Measurements from ENCODE around the gene CLASP2.
"Not testable (repeated sequence)": the region's sequence is repeated elsewhere in the genome, so short reads cannot be mapped to it uniquely, and the experiment has no call there.

Gene CLASP2

GRCh38 chr3:33538678-33539339, 179.2 kb downstream of the CLASP2 start:
- no peak for DNase-seq

- no peak for DNase-seq
These were observed 180.9 kb downstream of the CLASP2 start for GRCh38 chr3:33537133-33537532.

DNA sequence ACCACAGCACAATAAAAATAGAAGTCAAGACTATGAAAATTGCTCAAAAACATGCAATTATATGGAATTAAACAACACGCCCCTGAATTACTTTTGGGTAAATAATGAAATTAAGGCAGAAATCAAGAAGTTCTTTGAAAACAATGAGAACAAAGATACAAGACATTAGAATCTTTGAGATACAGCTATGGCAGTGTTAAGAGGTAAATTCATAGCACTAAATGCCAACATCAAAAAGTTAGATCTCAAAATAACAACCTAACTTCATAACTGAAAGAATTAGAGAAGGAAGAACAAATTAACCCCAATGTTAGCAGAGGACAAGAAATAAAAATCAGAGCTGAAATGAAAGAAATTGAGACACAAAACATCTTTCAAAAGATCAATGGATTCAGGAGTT, 191.3 kb downstream of the CLASP2 start:
- DNase-seq: no peak

DNA sequence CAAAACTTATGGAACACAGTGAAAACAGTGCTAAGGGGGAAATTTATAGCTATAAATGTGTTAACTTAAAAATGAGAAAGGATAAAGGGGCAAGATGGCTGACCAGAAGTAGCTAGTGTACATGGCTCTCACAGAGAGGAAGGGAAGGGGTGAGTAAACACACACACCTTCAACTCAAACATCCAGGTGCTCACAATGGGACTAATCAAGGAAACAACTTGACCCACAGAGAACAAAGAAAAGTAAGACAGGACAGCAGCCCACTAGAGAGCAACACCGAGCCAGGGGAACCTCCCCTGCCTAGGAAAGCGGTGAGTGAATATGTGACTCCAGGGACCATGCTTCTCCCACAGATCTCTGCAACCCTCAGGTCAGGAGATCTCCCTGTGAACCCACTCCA, 192.8 kb downstream of the CLASP2 start:
- DNase-seq: no peak

DNA sequence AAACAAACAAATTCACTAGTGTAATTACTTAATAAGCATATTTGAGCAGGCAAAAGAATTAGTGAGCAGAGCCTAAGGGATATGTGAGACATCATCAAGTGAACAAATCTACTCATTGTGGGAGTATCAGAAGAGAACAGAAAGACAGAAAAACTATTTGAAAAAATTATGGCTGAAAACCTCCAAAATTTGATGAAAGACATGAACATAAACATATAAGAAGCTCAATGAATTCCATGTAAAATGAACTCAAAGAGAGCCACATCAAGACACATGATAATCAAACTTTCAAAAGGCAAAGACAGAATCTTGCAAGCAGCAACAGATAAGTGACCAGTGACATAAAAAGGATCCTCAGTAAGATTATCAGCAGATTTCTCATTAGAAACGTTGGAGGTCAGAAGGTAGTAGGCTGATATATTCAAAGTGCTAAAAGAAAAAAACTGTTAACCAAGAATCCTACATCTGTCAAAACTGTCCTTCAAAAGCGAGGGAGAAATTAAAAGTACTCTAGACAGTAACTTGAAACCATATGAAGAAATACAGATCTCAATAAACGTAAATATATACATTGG, 194.9 kb downstream of the CLASP2 start:
- DNase-seq: no peak

GRCh38 chr3:33521736-33522135, 196.3 kb downstream of the CLASP2 start:
- no peak for DNase-seq

DNA sequence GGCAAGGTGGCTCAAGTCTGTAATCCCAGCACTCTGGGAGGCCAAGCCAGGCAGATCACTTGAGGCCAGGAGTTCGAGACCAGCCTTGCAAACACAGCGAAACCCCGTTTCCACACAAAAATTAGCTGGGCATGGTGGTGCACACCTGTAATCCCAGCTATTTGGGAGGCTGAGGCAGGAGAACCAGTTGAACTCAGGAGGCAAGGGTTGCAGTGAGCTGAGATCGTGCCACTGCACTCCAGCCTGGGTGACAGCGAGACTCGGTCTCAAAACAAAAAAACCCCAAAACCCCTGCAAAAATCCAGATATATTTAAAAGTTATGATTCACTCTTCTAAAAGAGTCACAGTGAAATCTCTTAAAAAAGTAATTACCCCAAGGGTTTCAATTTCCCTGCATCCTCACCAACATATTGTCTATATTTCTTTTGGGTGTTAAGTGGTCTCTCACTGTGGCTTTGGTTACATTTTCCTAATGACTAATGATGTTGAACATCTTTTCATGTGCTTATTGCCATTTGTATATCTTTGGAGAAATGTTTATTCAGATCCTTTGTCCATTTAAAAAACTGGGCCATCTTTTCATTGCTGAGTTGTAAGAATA, 204.7 kb downstream of the CLASP2 start:
- no peak for DNase-seq

- DNase-seq: no peak
These were observed 213.0 kb downstream of the CLASP2 start for GRCh38 chr3:33505027-33505426.

- no peak for DNase-seq
These were observed 221.6 kb downstream of the CLASP2 start for GRCh38 chr3:33496449-33496848.

DNA sequence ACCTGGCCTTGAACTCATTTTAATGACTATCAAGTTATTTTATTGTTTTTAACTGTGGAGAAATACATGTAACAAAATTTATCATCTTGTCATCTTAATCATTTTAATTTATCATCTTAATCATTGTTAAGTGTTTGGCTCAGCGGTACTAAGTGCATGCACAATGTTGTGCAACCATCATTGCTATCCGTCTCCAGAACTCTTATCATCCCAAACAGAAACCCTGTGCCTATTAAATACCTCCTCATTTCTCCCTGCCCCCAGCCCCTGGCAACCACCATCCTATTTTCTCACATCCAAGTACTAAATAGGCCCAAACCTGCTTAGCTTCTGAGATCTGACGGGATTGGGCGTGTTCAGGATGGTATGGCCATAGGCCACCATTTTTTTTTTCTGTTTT, 226.3 kb downstream of the CLASP2 start:
- DNase-seq: no peak

- DNase-seq: no peak
These were observed 227.3 kb downstream of the CLASP2 start for GRCh38 chr3:33490641-33491241.

- no peak for DNase-seq
These were observed 229.4 kb downstream of the CLASP2 start for GRCh38 chr3:33488683-33489082.

GRCh38 chr3:33488246-33488645, 229.8 kb downstream of the CLASP2 start:
- no peak for DNase-seq

GRCh38 chr3:33482111-33482521, 235.9 kb downstream of the CLASP2 start:
- no peak for DNase-seq

DNA sequence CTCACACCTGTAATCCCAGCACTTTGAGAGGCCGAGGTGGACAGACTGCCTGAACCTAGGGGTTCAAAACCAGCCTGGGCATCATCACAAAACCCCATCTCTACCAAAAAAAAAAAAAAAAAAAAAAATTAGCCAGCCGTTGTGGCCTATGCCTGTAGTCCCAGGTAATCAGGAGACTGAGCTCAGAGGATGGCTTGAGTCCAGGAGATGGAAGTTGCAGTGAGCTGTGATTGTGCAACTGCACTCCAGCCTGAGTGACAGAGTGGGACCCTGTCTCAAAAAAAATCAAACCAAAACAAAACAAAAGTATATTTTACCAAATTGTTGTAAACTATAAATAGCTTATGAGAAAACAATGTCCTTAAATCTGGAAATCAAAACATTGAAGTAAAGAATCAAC, 243.2 kb downstream of the CLASP2 start:
- DNase-seq: no peak

GRCh38 chr3:33473813-33474212, 244.2 kb downstream of the CLASP2 start:
- no peak for DNase-seq

DNA sequence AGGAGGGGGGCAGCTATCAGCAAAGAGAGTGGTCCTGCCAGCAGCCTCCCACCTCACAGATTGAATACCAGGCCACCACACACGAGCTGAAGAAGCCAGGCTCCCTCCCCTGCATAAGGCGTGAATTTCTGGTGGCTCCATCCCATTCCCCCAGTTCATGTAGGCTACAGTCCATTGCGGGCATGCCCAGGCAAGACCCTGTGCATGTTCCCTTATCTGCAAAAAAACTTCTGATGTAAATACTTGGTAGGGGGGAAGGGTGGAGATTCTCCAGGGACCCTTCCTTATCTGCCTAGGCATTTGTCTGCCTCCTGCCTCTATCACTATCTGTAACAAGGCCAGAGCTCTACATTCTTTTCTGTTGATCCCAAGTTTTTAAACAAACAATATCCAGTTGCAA, 250.3 kb downstream of the CLASP2 start:
- no peak for DNase-seq

GRCh38 chr3:33461097-33461496, 257.0 kb downstream of the CLASP2 start:
- no peak for DNase-seq

- not testable (repeated sequence) for DNase-seq
These were observed 258.5 kb downstream of the CLASP2 start for GRCh38 chr3:33459577-33459976.

- no peak for DNase-seq
These were observed 259.6 kb downstream of the CLASP2 start for GRCh38 chr3:33458446-33458845.

DNA sequence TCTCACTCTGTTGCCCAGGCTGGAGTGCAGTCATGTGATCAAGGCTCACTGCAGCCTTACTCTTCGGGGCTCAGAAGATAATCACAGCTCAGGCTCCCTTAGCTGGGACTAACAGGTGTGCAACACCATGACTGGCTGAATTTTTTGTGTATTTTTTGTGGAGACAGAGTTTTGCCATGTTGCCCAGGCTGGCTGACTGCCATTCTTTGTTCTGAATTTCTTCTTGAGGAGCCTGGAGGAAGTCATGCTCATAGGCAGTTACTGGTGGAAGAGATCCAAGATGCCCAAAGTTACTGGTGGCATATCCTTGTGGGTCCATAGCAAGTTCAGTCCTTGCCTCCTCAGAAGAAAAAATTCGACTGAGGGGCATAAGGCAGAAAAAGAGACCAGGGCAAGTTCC, 261.3 kb downstream of the CLASP2 start:
- no peak for DNase-seq

DNA sequence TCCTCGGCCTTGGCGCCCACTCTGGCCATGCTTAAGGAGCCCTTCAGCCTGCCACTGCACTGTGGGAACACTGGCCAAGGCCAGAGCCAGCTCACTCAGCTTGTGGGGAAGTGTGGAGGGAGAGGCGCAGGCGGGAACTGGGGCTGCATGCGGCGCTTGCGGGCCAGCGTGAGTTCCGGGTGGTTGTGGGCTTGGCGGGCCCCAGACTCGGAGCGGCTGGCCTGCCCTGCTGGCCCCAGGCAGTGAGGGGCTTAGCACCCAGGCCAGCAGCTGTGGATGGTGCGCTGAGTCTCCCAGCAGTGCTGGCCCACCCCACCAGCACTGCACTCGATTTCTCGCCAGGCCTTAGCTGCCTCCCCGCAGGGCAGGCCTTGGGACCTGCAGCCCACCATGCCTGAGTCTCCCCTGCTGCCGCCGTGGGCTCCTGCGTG, 264.7 kb downstream of the CLASP2 start:
- DNase-seq: no peak

DNA sequence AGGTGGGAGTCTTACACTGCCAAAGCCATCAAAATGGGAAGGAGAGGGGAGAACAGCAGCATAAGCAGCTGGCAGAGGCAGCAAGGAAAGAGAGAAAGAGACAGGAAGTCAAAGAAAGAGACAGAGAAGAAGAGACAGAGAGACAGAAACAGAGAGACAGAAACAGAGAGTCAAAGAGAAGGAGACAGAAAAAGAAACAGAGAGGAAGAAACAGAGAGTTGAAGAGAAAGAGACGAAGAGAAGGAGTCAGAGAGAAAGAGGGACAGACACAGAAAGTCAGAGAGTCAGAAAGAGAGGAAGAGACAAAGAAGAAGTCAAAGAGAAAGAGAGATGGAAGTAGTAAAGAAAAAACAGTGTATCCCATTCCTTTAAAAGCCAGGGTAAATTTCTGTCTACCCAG, 266.1 kb downstream of the CLASP2 start:
- not testable (repeated sequence) for DNase-seq

- no peak for DNase-seq
These were observed 270.1 kb downstream of the CLASP2 start for GRCh38 chr3:33447958-33448357.

Measured in suppressor macrophage treated with lipopolysaccharide for 4 hours (primary cell).